ENCODE measurements around the gene NTN4. TPM values are rescaled to one million over a fixed set of nuclear protein-coding genes. Genes with fewer than 3 reads are reported as not detected.

Gene NTN4
- total RNA-seq, 1 donor from 2014 or later = 120 TPM

GRCh38 chr12:95642583-95642982 lies 148.0 kb downstream of the NTN4 start:
- no peak for TF ChIP-seq CTCF (conservative IDR thresholded peaks at IDR 0.05; ENCODE audit: low read depth, low read length)
- no peak overlapping the region for H3K4me3 ChIP-seq (ENCODE audit: low read depth, low read length)
- no peak for DNase-seq (ENCODE audit: low read depth)

GRCh38 chr12:95641299-95641952 lies 149.1 kb downstream of the NTN4 start:
- no peak for DNase-seq (ENCODE audit: low read depth)
- no peak overlapping the region for H3K4me3 ChIP-seq (ENCODE audit: low read depth, low read length)
- no peak for TF ChIP-seq CTCF (conservative IDR thresholded peaks at IDR 0.05; ENCODE audit: low read depth, low read length)

GRCh38 chr12:95640516-95640915 lies 150.0 kb downstream of the NTN4 start:
- H3K4me3 ChIP-seq (ENCODE audit: low read depth, low read length) = no peak overlapping the region
- no peak for TF ChIP-seq CTCF (conservative IDR thresholded peaks at IDR 0.05; ENCODE audit: low read depth, low read length)
- DNase-seq (ENCODE audit: low read depth) = no peak

- no peak for DNase-seq (ENCODE audit: low read depth)
- H3K4me3 ChIP-seq (ENCODE audit: low read depth, low read length) = no peak overlapping the region
- TF ChIP-seq CTCF (conservative IDR thresholded peaks at IDR 0.05; ENCODE audit: low read depth, low read length) = no peak
Observed at GRCh38 chr12:95637471-95638155, 153.0 kb downstream of the NTN4 start.

GRCh38 chr12:95637010-95637409 lies 153.6 kb downstream of the NTN4 start:
- no peak for TF ChIP-seq CTCF (conservative IDR thresholded peaks at IDR 0.05; ENCODE audit: low read depth, low read length)
- H3K4me3 ChIP-seq (ENCODE audit: low read depth, low read length) = no peak overlapping the region
- DNase-seq (ENCODE audit: low read depth) = no peak

- no peak overlapping the region for H3K4me3 ChIP-seq (ENCODE audit: low read depth, low read length)
- no peak for TF ChIP-seq CTCF (conservative IDR thresholded peaks at IDR 0.05; ENCODE audit: low read depth, low read length)
- DNase-seq (ENCODE audit: low read depth) = peak; percentile 98
Observed at GRCh38 chr12:95634622-95635621, 155.6 kb downstream of the NTN4 start.

All from epithelial cell of proximal tubule (primary cell).